ENCODE results near the gene LAMA2. TPM values are rescaled to one million over a fixed set of nuclear protein-coding genes. Genes with fewer than 3 reads are reported as not detected.
A peak's percentile ranks its signal among the peaks of the same experiment; 100 is the strongest.

Gene LAMA2
- total RNA-seq, 1 donor from 2014 or later = 1.8 TPM

GRCh38 chr6:129523816-129524215 is 640.9 kb downstream of the LAMA2 start:
- no peak for TF ChIP-seq EZH2 (IDR thresholded peaks at IDR 0.05; ENCODE audit: insufficient read depth, low read length)
- TF ChIP-seq, protein P1, sequence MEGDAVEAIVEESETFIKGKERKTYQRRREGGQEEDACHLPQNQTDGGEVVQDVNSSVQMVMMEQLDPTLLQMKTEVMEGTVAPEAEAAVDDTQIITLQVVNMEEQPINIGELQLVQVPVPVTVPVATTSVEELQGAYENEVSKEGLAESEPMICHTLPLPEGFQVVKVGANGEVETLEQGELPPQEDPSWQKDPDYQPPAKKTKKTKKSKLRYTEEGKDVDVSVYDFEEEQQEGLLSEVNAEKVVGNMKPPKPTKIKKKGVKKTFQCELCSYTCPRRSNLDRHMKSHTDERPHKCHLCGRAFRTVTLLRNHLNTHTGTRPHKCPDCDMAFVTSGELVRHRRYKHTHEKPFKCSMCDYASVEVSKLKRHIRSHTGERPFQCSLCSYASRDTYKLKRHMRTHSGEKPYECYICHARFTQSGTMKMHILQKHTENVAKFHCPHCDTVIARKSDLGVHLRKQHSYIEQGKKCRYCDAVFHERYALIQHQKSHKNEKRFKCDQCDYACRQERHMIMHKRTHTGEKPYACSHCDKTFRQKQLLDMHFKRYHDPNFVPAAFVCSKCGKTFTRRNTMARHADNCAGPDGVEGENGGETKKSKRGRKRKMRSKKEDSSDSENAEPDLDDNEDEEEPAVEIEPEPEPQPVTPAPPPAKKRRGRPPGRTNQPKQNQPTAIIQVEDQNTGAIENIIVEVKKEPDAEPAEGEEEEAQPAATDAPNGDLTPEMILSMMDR (IDR thresholded peaks at IDR 0.05; ENCODE audit: insufficient read depth, low read depth, low read length) = no peak
- Histone ChIP-seq H3K27ac (ENCODE audit: low read depth, low read length) (no peak overlapping the region), H3K4me3 (ENCODE audit: insufficient read depth, low read depth, low read length) (no peak overlapping the region), H3K27me3 (ENCODE audit: insufficient read depth, low read length) (no peaks in the 10 kb centered on the region), H3K9ac (ENCODE audit: low read length) (no peak overlapping the region), H3K4me2 (ENCODE audit: low read length) (no peak overlapping the region), H3K9me3 (ENCODE audit: insufficient read depth, low read depth, low read length) (no peaks in the 10 kb centered on the region), H3K36me3 (ENCODE audit: insufficient read depth, low read length) (no peaks in the 10 kb centered on the region), H4K20me1 (ENCODE audit: insufficient read depth, low read length) (no peaks in the 10 kb centered on the region), H3K4me1 (ENCODE audit: insufficient read depth, low read length) (no peaks in the 10 kb centered on the region), H3K79me2 (ENCODE audit: insufficient read depth, low read length) (no peaks in the 10 kb centered on the region), H2AFZ (ENCODE audit: low read depth, low read length) (no peak overlapping the region)
- DNase-seq (ENCODE audit: low read depth) (no peak), FAIRE-seq (no peak)
- no peak overlapping the region for H3K27ac Mint-ChIP-seq (ENCODE audit: unreplicated experiment)
- H3K4me1 Mint-ChIP-seq (ENCODE audit: low read depth, unreplicated experiment) = no peaks in the 10 kb centered on the region
- peaks cover 12% of the 10 kb centered on the region for H3K36me3 Mint-ChIP-seq (ENCODE audit: low read depth, unreplicated experiment)
- no peaks in the 10 kb centered on the region for H3K27me3 Mint-ChIP-seq (ENCODE audit: low read depth, unreplicated experiment)
- H3K9me3 Mint-ChIP-seq (ENCODE audit: unreplicated experiment) = no peaks in the 10 kb centered on the region
- no peak overlapping the region for H3K4me3 Mint-ChIP-seq (ENCODE audit: unreplicated experiment)

DNA sequence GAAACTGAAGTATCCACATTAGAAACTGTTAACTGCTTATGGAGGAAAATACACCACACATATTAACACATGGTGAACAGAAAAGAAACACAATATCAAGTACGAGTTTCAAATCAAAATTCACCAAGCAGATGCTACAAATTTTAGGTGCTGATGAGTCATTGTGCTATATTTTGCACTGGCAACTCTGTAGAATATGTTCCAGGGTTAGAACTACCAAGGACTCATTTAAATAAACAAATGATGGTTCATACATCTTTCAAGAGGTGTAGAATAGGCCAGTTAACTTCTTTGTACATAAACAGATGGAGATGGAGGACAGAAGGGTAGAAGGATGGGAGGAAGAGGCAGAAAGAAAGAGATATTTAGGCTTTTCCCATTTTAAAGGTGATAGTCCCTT is 642.1 kb downstream of the LAMA2 start:
- Histone ChIP-seq H3K4me3 (ENCODE audit: insufficient read depth, low read depth, low read length) (no peak overlapping the region), H3K9me3 (ENCODE audit: insufficient read depth, low read depth, low read length) (no peaks in the 10 kb centered on the region), H3K27me3 (ENCODE audit: insufficient read depth, low read length) (no peaks in the 10 kb centered on the region), H3K9ac (ENCODE audit: low read length) (no peak overlapping the region), H3K4me2 (ENCODE audit: low read length) (no peak overlapping the region), H3K79me2 (ENCODE audit: insufficient read depth, low read length) (no peaks in the 10 kb centered on the region), H3K36me3 (ENCODE audit: insufficient read depth, low read length) (no peaks in the 10 kb centered on the region), H3K4me1 (ENCODE audit: insufficient read depth, low read length) (no peaks in the 10 kb centered on the region), H4K20me1 (ENCODE audit: insufficient read depth, low read length) (no peaks in the 10 kb centered on the region), H3K27ac (ENCODE audit: low read depth, low read length) (no peak overlapping the region), H2AFZ (ENCODE audit: low read depth, low read length) (no peak overlapping the region)
- FAIRE-seq = peak; percentile 17
- no peak overlapping the region for H3K4me3 Mint-ChIP-seq (ENCODE audit: unreplicated experiment)
- peaks cover 12% of the 10 kb centered on the region for H3K36me3 Mint-ChIP-seq (ENCODE audit: low read depth, unreplicated experiment)
- TF ChIP-seq EZH2 (IDR thresholded peaks at IDR 0.05; ENCODE audit: insufficient read depth, low read length) = no peak
- TF ChIP-seq, protein P1 (IDR thresholded peaks at IDR 0.05; ENCODE audit: insufficient read depth, low read depth, low read length) = no peak
- H3K27ac Mint-ChIP-seq (ENCODE audit: unreplicated experiment) = no peak overlapping the region
- peak; percentile 31 for DNase-seq (ENCODE audit: low read depth)
- H3K9me3 Mint-ChIP-seq (ENCODE audit: unreplicated experiment) = no peaks in the 10 kb centered on the region
- H3K4me1 Mint-ChIP-seq (ENCODE audit: low read depth, unreplicated experiment) = no peaks in the 10 kb centered on the region
- no peaks in the 10 kb centered on the region for H3K27me3 Mint-ChIP-seq (ENCODE audit: low read depth, unreplicated experiment)

DNA sequence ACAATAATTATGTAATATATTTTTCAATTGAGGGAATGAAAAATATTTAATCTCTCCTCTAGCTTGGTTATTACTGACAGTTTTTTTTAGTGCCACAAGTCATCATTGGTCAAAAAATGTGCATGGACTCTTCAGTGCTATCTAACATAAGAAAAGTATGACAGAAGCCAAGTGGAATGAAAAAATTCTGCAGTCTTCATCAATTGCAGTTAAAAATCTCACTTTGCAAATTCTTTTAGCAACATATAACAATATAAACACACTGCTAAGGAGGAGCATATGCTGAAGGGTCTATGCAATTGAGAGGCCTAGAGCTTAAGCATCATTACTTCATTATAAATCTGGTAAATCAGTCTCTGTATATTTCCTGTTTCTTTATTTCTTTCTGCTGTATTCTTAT is 652.0 kb downstream of the LAMA2 start:
- no peaks in the 10 kb centered on the region for H3K27me3 Mint-ChIP-seq (ENCODE audit: low read depth, unreplicated experiment)
- H3K4me3 Mint-ChIP-seq (ENCODE audit: unreplicated experiment) = no peak overlapping the region
- Histone ChIP-seq H3K4me1 (ENCODE audit: insufficient read depth, low read length) (no peaks in the 10 kb centered on the region), H3K27ac (ENCODE audit: low read depth, low read length) (no peak overlapping the region), H3K4me3 (ENCODE audit: insufficient read depth, low read depth, low read length) (no peak overlapping the region), H3K27me3 (ENCODE audit: insufficient read depth, low read length) (no peaks in the 10 kb centered on the region), H3K36me3 (ENCODE audit: insufficient read depth, low read length) (no peaks in the 10 kb centered on the region), H3K4me2 (ENCODE audit: low read length) (no peak overlapping the region), H3K79me2 (ENCODE audit: insufficient read depth, low read length) (no peaks in the 10 kb centered on the region), H2AFZ (ENCODE audit: low read depth, low read length) (no peak overlapping the region), H4K20me1 (ENCODE audit: insufficient read depth, low read length) (no peaks in the 10 kb centered on the region), H3K9me3 (ENCODE audit: insufficient read depth, low read depth, low read length) (no peaks in the 10 kb centered on the region), H3K9ac (ENCODE audit: low read length) (no peak overlapping the region)
- TF ChIP-seq EZH2 (IDR thresholded peaks at IDR 0.05; ENCODE audit: insufficient read depth, low read length) = no peak
- TF ChIP-seq, protein P1 (IDR thresholded peaks at IDR 0.05; ENCODE audit: insufficient read depth, low read depth, low read length) = no peak
- H3K27ac Mint-ChIP-seq (ENCODE audit: unreplicated experiment) = no peak overlapping the region
- no peaks in the 10 kb centered on the region for H3K9me3 Mint-ChIP-seq (ENCODE audit: unreplicated experiment)
- no peak for DNase-seq (ENCODE audit: low read depth)
- H3K4me1 Mint-ChIP-seq (ENCODE audit: low read depth, unreplicated experiment) = no peaks in the 10 kb centered on the region
- H3K36me3 Mint-ChIP-seq (ENCODE audit: low read depth, unreplicated experiment) = peaks cover 17% of the 10 kb centered on the region
- no peak for FAIRE-seq
